GM12865 (cell line): ENCODE results near the gene DCN.

ENCODE experiments used
- DNase-seq: peaks from one replicate; pipeline ENCODE4 v3.0.0; 2010; ENCODE audit warnings: low read depth
- H3K4me3 ChIP-seq: 2 replicates; pipeline ENCODE4 v1.5.1; 2011; ENCODE audit warnings: mild to moderate bottlenecking, low read depth, low read length, control low read depth
- TF ChIP-seq, protein P1 (sequence below): IDR thresholded peaks from 2 replicates; pipeline ENCODE4 v1.5.1; 2011; ENCODE audit warnings: low read length, control low read depth, low read depth, inconsistent platforms; ENCODE audit not compliant: insufficient read depth; ENCODE audit errors: missing control alignments

Gene DCN

DNA sequence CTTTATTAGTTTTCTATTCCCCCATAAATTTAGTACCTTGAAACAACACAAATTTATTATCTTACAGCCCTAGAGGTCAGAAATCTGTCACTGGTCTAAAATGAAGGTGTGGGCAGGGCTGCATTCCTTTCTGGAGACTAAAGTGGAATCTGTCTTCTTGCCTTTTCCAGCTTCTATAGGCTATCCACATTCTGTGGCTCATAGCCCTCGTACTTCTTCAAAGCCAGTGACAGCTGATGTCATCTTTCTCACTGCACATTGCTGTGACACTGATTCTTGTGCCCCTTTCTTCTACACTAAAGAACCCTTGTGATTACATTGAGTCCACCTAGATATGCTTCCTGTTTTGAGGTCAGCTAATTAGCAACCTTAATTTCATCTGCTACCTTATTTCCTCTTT is 23.2 kb upstream of the DCN start:
- no peak overlapping the region for H3K4me3 ChIP-seq
- no peak for DNase-seq
- TF ChIP-seq, protein P1, sequence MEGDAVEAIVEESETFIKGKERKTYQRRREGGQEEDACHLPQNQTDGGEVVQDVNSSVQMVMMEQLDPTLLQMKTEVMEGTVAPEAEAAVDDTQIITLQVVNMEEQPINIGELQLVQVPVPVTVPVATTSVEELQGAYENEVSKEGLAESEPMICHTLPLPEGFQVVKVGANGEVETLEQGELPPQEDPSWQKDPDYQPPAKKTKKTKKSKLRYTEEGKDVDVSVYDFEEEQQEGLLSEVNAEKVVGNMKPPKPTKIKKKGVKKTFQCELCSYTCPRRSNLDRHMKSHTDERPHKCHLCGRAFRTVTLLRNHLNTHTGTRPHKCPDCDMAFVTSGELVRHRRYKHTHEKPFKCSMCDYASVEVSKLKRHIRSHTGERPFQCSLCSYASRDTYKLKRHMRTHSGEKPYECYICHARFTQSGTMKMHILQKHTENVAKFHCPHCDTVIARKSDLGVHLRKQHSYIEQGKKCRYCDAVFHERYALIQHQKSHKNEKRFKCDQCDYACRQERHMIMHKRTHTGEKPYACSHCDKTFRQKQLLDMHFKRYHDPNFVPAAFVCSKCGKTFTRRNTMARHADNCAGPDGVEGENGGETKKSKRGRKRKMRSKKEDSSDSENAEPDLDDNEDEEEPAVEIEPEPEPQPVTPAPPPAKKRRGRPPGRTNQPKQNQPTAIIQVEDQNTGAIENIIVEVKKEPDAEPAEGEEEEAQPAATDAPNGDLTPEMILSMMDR: no peak

DNA sequence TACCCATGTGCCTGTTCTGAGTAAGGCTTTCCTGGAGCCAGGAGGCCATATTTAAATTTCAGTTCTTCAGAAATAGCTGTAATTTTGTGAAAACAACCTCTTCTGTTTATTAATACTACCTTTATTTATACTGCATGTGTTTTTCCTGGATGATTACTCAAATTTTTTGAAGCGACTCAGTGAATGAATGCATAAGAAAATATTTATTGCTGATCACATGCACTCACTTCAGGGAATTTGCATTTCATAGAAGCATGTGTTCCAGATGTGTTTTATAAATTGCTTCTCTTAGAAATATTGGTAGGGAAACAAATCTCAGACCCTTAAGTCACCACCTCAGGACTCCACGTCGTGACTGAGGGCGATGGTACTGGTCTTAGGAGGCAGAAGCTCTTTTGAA is 21.8 kb upstream of the DCN start:
- no peak for DNase-seq
- H3K4me3 ChIP-seq: no peak overlapping the region

DNA sequence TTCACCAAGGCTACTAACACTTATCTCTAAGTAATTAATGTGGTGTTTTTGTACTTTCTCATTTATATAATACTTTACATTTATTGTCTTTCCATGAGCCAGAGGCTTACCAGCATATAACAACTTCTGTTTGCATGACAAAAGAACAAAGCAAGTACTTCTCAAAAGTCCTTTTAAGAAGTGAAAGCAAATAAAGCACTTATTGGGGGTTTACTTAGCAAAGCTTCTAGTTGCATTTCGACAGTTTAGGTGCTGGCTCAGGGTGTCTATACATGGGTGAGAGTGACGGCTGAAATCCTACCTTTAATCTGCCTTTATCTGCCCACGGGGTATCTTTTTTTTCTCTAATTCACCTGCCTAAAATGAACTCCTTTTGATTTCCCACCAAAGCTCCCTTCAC is 21.0 kb upstream of the DCN start:
- TF ChIP-seq, protein P1: no peak
- H3K4me3 ChIP-seq: no peak overlapping the region
- no peak for DNase-seq

More for the DNA sequence above, 21.8 kb upstream of the DCN start:
- TF ChIP-seq, protein P1: no peak

DNA sequence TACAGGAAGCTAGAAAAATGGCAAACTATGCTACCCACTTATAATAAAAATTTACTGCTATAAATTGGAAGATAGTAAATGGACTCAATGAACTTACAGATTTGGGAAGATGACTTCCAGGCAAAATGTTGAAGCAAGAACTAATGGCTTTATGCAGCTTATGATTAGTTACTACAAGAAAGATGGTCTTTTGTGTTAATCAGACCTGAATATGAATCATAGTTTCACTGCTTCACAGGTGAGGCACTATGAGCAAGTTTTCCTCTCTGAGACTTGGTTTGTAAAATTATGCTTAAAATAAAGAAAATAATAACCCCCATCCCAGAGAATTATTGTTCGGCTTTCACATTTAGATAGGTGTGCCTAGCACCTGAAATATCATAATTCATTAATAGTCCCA is 19.8 kb upstream of the DCN start:
- DNase-seq: no peak
- no peak overlapping the region for H3K4me3 ChIP-seq
- TF ChIP-seq, protein P1: no peak

DNA sequence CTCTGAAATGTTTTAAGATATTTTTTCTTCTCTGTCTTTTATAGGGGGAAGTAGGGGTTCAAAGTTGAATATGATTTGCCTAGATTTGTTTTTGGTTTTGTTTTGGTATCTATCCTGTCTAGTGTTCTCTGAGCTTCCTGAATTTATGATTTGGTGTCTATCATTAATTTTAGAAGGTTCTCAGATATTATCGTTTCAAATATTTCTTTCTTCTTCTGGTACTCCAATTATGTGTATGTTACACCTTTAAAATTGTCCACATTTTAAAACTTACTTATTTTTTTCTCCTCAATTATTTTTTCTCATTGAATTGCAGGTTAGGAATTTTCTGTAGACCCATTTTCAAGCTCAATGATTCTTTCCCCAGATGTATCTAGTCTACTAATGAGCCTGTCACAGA is 13.8 kb upstream of the DCN start:
- no peak for DNase-seq
- no peak overlapping the region for H3K4me3 ChIP-seq
- TF ChIP-seq, protein P1: no peak

DNA sequence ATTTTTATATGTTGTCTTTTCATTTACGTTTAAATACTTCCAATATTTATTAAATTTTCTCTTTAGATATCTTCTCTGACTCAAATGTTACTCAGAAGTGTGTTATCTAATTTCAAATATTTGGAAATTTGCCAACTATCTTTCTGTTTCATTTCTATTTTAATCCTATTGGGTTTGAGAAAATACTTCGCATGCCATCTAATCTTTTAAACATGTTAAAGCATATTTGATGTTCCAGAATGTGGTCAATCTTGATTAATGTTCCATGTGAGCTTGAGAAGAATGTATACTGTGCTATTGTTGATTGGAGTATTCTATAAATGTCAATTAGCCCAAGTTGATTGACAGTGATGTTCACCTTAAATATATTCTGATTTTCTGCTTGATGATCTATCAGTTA is 11.9 kb upstream of the DCN start:
- DNase-seq: no peak
- TF ChIP-seq, protein P1: no peak
- no peak overlapping the region for H3K4me3 ChIP-seq

DNA sequence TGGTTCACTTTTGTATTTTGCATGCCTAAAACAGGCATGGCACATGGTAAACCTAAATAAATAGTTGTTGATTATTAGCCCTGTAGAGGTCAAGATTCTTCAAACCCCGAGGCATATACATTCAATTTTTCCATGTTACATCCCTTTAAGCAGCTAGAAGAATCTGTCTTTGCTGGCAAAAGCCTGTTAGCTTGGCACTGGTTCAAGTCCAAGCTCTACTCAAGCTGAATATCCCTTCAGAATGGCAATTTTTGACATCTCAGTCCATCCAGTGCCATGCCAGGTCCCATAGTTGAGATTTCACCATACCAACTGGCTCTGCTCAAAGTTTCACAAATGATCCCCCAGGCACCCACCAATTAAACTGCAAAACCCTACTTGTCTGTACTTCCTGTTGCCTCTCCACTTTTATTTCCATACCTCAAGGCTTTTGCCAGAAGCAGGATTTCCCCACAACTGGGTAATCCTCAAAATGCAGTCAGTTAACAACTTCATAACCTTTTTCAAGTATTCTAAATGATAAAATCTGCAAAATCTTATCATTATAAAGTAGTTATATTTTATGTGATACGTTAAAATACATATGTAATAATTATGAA is 9.0 kb upstream of the DCN start:
- no peak for DNase-seq
- TF ChIP-seq, protein P1: no peak
- H3K4me3 ChIP-seq: no peak overlapping the region
